Measurements from ENCODE around the gene GCK.

DNA sequence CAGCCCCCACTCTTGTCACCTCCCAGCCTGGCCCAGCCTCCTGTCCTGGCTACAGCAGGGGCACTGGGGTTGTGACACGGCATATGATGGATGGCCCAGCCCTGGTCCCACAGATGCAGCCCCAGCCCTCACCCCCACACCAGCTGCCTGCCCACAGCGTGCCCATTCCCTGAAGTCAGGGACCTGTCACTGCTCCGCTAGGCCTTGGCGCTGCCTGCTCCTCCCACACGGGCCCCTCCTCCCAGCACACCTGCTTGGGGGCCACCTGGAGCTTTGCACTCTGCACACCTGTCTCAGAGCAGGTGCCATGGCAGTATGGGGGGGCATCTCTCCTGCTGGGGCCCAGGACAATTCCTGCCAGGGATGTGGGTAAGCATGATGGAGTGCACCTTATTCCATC lies 3.5 kb downstream of the GCK start:
- TF ChIP-seq, protein P1, sequence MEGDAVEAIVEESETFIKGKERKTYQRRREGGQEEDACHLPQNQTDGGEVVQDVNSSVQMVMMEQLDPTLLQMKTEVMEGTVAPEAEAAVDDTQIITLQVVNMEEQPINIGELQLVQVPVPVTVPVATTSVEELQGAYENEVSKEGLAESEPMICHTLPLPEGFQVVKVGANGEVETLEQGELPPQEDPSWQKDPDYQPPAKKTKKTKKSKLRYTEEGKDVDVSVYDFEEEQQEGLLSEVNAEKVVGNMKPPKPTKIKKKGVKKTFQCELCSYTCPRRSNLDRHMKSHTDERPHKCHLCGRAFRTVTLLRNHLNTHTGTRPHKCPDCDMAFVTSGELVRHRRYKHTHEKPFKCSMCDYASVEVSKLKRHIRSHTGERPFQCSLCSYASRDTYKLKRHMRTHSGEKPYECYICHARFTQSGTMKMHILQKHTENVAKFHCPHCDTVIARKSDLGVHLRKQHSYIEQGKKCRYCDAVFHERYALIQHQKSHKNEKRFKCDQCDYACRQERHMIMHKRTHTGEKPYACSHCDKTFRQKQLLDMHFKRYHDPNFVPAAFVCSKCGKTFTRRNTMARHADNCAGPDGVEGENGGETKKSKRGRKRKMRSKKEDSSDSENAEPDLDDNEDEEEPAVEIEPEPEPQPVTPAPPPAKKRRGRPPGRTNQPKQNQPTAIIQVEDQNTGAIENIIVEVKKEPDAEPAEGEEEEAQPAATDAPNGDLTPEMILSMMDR (IDR thresholded peaks at IDR 0.05; ENCODE audit: low read depth, low read length, poor library complexity, severe bottlenecking), result no peak
- no peak for TF ChIP-seq EZH2phosphoT487 (IDR thresholded peaks at IDR 0.05; ENCODE audit: borderline replicate concordance, low read length)
